Measurements from ENCODE around the gene HIF3A. TPM values are rescaled to one million over a fixed set of nuclear protein-coding genes. Genes with fewer than 3 reads are reported as not detected.

HIF3A gene
- total RNA-seq, 1 donor from 2014 or later = 6.7 TPM

GRCh38 chr19:46344363-46344762 is 47.5 kb downstream of the HIF3A start:
- Mint-ChIP-seq H3K9me3 (no peaks in the 10 kb centered on the region), H3K4me3 (peak overlapping the region; percentile 65), H3K4me1 (peaks cover 27% of the 10 kb centered on the region), H3K27ac (peak overlapping the region; percentile 80), H3K27me3 (ENCODE audit: insufficient read depth, low read depth) (peaks cover 13% of the 10 kb centered on the region), H3K36me3 (peaks cover 7% of the 10 kb centered on the region)
- Histone ChIP-seq H3K4me1 (peaks cover 6% of the 10 kb centered on the region), H3K4me3 (no peak overlapping the region), H3K27ac (no peak overlapping the region), H2AFZ (replicated peaks) (no peak overlapping the region), H3K9me3 (ENCODE audit: low read depth) (no peaks in the 10 kb centered on the region), H3F3A (ENCODE audit: low read depth) (peaks cover 3% of the 10 kb centered on the region), H3K9ac (no peak overlapping the region), H3K27me3 (no peaks in the 10 kb centered on the region), H3K36me3 (no peaks in the 10 kb centered on the region), H3K79me2 (ENCODE audit: low read depth) (peaks cover 24% of the 10 kb centered on the region), H4K20me1 (ENCODE audit: low read depth) (peaks cover 19% of the 10 kb centered on the region), H3K4me2 (no peak overlapping the region)
- DNase-seq (ENCODE audit: low spot score) = no peak
- TF ChIP-seq EZH2phosphoT487 (IDR thresholded peaks at IDR 0.05) (no peak), EZH2 (IDR thresholded peaks at IDR 0.05) (no peak), CTCF (IDR thresholded peaks at IDR 0.05) (no peak)

GRCh38 chr19:46345157-46345556 is 48.3 kb downstream of the HIF3A start:
- H3K4me3 Mint-ChIP-seq = peak overlapping the region; percentile 95
- H3K4me1 ChIP-seq = peaks cover 6% of the 10 kb centered on the region
- H3K36me3 ChIP-seq = no peaks in the 10 kb centered on the region
- no peak overlapping the region for H3K4me3 ChIP-seq
- TF ChIP-seq CTCF (IDR thresholded peaks at IDR 0.05) = no peak
- TF ChIP-seq EZH2 (IDR thresholded peaks at IDR 0.05) = no peak
- no peak for TF ChIP-seq EZH2phosphoT487 (IDR thresholded peaks at IDR 0.05)
- H3K4me1 Mint-ChIP-seq = peaks cover 30% of the 10 kb centered on the region
- H3K27ac Mint-ChIP-seq = no peak overlapping the region
- no peak overlapping the region for H2AFZ ChIP-seq (replicated peaks)
- H3K27me3 Mint-ChIP-seq (ENCODE audit: insufficient read depth, low read depth) = peaks cover 14% of the 10 kb centered on the region
- H3K27me3 ChIP-seq = no peaks in the 10 kb centered on the region
- peaks cover 3% of the 10 kb centered on the region for H3F3A ChIP-seq (ENCODE audit: low read depth)
- DNase-seq (ENCODE audit: low spot score) = no peak
- H3K9me3 ChIP-seq (ENCODE audit: low read depth) = no peaks in the 10 kb centered on the region
- H3K4me2 ChIP-seq = no peak overlapping the region
- no peaks in the 10 kb centered on the region for H3K9me3 Mint-ChIP-seq
- peaks cover 27% of the 10 kb centered on the region for H4K20me1 ChIP-seq (ENCODE audit: low read depth)
- peaks cover 32% of the 10 kb centered on the region for H3K79me2 ChIP-seq (ENCODE audit: low read depth)
- no peak overlapping the region for H3K9ac ChIP-seq
- no peak overlapping the region for H3K27ac ChIP-seq
- peaks cover 7% of the 10 kb centered on the region for H3K36me3 Mint-ChIP-seq

DNA sequence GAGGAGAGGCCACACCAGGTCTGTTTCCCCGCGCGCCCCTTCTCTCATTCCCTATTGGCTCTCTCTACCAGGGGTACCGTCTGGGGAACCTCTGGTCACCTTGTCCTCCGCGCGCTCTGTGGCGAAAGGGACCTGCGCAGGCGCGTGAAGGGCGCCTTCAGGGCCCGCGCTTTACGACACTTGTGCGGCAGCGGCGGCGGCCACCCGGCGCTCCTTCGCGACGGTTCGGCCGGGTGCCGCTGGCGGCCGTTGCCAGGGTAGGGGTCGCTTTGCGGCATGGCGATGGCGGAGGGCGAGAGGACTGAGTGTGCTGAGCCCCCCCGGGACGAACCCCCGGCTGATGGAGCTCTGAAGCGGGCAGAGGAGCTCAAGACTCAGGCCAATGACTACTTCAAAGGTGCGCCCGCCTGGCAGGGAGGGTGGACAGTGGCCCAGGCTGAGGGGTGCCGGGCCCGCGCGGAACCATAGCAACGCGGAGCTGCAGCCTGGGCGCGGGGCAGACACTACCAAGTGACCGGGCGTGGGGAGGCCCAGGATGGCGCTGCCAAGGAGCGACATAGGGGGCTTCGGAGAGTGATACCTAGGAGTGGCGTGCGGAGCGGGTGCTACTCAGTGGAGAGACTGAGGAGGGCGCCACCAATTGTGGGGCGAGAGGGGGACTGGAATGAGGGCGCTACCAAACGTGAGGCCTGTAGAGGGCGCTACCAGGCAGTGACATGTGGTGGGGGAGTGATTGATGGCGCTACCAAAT is 50.2 kb downstream of the HIF3A start, which contains the start of gene PPP5C:
TSS of gene PPP5C (plus strand) at position 267 of the 751 bp plus-strand sequence. CDS start at position 277, 10 bp downstream.
- Histone ChIP-seq H3K4me2 (peak within 1 kb of the TSS; percentile 77), H3K4me1 (peaks cover 6% of the 10 kb centered on the region), H3K79me2 (ENCODE audit: low read depth) (peaks cover 50% of the 10 kb centered on the region), H3K27ac (no peak within 1 kb of the TSS), H3K27me3 (no peaks in the 10 kb centered on the region), H3K36me3 (no peaks in the 10 kb centered on the region), H3K9me3 (ENCODE audit: low read depth) (no peaks in the 10 kb centered on the region), H3F3A (ENCODE audit: low read depth) (peaks cover 3% of the 10 kb centered on the region), H4K20me1 (ENCODE audit: low read depth) (peaks cover 45% of the 10 kb centered on the region), H3K4me3 (peak within 1 kb of the TSS; percentile 91), H3K9ac (peak within 1 kb of the TSS; percentile 57), H2AFZ (replicated peaks) (peak within 1 kb of the TSS; percentile 96)
- no peaks in the 10 kb centered on the region for H3K9me3 Mint-ChIP-seq
- peak within 1 kb of the TSS; percentile 72 for H3K27ac Mint-ChIP-seq
- H3K36me3 Mint-ChIP-seq = peaks cover 5% of the 10 kb centered on the region
- H3K27me3 Mint-ChIP-seq (ENCODE audit: insufficient read depth, low read depth) = peaks cover 12% of the 10 kb centered on the region
- peak; percentile 98 for DNase-seq (ENCODE audit: low spot score)
- H3K4me3 Mint-ChIP-seq = peak within 1 kb of the TSS; percentile 95
- TF ChIP-seq EZH2 (IDR thresholded peaks at IDR 0.05) (no peak), CTCF (IDR thresholded peaks at IDR 0.05) (peak; percentile 99), EZH2phosphoT487 (IDR thresholded peaks at IDR 0.05) (no peak)
- H3K4me1 Mint-ChIP-seq = peaks cover 34% of the 10 kb centered on the region

Data from neural progenitor cell (in vitro differentiated cells).